ENCODE results near the gene STRC.
"Not testable (repeated sequence)": the region's sequence is repeated elsewhere in the genome, so short reads cannot be mapped to it uniquely, and the experiment has no call there.

STRC gene

GRCh38 chr15:43618700-43619099 lies at the start of gene STRC:
STRC (minus strand) TSS chr15:43618800; CDS start chr15:43618722, 78 bp downstream.
- not testable (repeated sequence) for DNase-seq

GRCh38 chr15:43666177-43666576 lies 47.6 kb upstream of the STRC start:
- not testable (repeated sequence) for DNase-seq

- not testable (repeated sequence) for DNase-seq
These were observed 44.7 kb upstream of the STRC start for GRCh38 chr15:43663333-43663732.

- DNase-seq, result not testable (repeated sequence)
These were observed 43.7 kb upstream of the STRC start for GRCh38 chr15:43662293-43662692.

GRCh38 chr15:43659727-43660126 lies 41.1 kb upstream of the STRC start:
- DNase-seq, result not testable (repeated sequence)

- not testable (repeated sequence) for DNase-seq
These were observed 30.9 kb upstream of the STRC start for GRCh38 chr15:43649430-43649926.

- DNase-seq, result no peak
These were observed 30.2 kb upstream of the STRC start, which contains the start of gene CATSPER2 for GRCh38 chr15:43648649-43649429. CATSPER2 (minus strand) TSS chr15:43648844; CDS start chr15:43648061, 783 bp downstream.

- DNase-seq, result not testable (repeated sequence)
These were observed 20.0 kb upstream of the STRC start for GRCh38 chr15:43638464-43639204.

GRCh38 chr15:43626937-43627336 lies 8.3 kb upstream of the STRC start:
- not testable (repeated sequence) for DNase-seq

GRCh38 chr15:43625106-43625505 lies 6.5 kb upstream of the STRC start:
- DNase-seq, result no peak

- not testable (repeated sequence) for DNase-seq
These were observed 3.6 kb upstream of the STRC start for GRCh38 chr15:43622068-43622799.

GRCh38 chr15:43617750-43618149 lies 850 bp downstream of the STRC start:
- not testable (repeated sequence) for DNase-seq

GRCh38 chr15:43602233-43602632 lies 16.4 kb downstream of the STRC start:
- peak in 16 of 56 donors; percentile 0 to 33 (median 8) for DNase-seq

GRCh38 chr15:43600200-43600599 lies 18.4 kb downstream of the STRC start:
- DNase-seq, result not testable (repeated sequence)

- DNase-seq, result peak in 1 of 56 donors; percentile 3
These were observed 19.5 kb downstream of the STRC start for GRCh38 chr15:43599131-43599530.

- DNase-seq, result not testable (repeated sequence)
These were observed 25.0 kb downstream of the STRC start, which contains the start of gene CKMT1B for GRCh38 chr15:43593328-43594190. CKMT1B (plus strand) TSS chr15:43594027; CDS start chr15:43594219, 192 bp downstream.

GRCh38 chr15:43592841-43593240 lies 25.8 kb downstream of the STRC start:
- DNase-seq, result not testable (repeated sequence)

- not testable (repeated sequence) for DNase-seq
These were observed 28.7 kb downstream of the STRC start, which contains the start of gene PPIP5K1 for GRCh38 chr15:43589778-43590466. PPIP5K1 (minus strand) TSS chr15:43590208; CDS start chr15:43584504, 5,704 bp downstream.

- DNase-seq, result not testable (repeated sequence)
These were observed 44.0 kb downstream of the STRC start for GRCh38 chr15:43574607-43575006.

All from amygdala (tissue), 56 donors.